COR-L47 (cell line): ENCODE data around the gene CHST12.
"Not testable (repeated sequence)": the region's sequence is repeated elsewhere in the genome, so short reads cannot be mapped to it uniquely, and the experiment has no call there.

ENCODE experiments used
- DNase-seq: peaks from one replicate; lab custom pipeline; 2025; lab: John Stamatoyannopoulos, UW

CHST12 gene

DNA sequence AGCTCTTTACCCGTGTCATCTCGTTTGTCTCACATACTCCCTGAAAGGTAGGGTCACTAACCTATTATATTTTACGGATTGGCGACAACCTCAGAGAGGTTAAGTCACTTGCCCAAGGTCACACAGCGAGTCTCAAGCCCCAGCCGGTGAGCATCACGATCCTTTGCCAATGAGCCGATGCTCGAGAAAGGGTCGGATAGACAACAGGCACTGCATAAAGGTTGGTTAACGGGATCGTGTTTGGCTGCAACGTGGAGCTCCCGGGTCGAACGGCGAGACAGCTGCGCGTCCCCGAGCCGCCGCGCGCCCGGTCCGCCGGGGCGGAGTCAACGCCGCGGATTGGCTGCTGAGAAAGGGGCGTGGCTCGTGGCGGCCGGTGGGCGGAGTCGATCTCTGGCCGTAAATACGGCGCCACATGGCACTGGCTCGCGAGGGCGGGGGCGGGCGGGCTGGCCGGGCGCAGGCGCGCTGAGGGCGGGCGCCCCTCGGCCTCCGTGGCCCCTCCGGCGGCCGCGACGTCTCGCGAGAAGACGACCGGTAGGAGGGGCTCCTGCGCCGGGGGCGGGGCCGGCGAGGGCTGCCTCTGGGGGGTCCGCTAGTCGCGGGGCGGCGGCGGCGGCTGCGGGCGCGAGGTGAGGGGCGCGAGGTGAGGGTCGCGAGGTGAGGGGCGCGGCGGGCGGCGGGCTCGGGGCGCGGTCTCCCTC is at the start of gene CHST12:
CHST12 (plus strand) TSS at position 598 of the 704 bp plus-strand sequence. CDS start 29,029 bp downstream, outside the sequence.
- peak; percentile 92 for DNase-seq

DNA sequence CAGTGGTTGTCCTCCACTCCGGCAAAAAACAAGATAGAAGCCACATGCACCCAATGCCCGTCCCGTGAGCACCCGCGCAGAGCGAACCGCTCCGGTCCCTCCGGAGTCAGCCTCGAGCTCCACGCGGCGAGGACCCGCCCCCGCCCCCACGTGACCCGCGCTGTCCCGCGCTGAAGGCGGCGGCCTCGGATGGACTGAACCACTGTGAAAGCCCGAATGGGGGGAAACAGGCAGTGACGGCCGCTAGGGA is 49.5 kb upstream of the CHST12 start:
- DNase-seq = peak; percentile 84

DNA sequence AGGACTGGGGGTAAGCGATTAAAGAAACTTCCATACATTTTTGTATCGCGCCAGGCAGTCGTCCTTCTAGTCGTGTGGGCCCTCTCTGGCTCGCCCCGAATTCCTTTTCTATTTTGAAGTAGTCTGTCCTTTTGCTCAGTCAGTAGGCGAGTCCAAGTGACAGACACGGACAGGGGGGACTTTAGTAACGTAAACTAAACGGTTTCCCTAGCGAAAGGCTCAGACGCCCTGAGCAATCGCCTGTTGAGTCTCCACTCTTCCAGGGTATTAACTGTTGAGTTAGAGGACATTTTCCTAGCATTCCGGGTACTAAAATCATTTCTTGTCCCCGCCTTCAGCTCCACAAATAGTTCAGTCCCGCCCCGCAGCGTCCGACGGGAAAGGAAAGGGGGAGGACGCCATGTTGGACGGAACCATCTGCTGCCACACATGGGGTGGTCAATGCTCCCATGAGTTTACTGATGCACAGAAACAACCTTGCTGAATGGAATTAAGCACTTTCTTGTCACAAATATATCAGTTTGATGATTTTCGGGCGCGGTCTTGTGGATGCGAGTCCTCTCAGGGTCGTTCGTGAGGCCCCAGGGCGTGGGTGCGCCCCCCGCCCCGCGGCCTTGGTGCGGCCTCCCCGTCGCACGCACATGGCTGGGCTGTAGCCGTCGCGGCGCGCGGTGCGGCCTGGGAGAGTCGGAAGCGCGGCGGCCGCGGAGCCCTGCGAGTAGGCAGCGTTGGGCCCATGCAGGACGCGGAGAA is 49.0 kb upstream of the CHST12 start, which contains the start of gene EIF3B:
EIF3B (plus strand) TSS at position 642 of the 753 bp plus-strand sequence; CDS start at position 737, 95 bp downstream.
- peak; percentile 89 for DNase-seq

DNA sequence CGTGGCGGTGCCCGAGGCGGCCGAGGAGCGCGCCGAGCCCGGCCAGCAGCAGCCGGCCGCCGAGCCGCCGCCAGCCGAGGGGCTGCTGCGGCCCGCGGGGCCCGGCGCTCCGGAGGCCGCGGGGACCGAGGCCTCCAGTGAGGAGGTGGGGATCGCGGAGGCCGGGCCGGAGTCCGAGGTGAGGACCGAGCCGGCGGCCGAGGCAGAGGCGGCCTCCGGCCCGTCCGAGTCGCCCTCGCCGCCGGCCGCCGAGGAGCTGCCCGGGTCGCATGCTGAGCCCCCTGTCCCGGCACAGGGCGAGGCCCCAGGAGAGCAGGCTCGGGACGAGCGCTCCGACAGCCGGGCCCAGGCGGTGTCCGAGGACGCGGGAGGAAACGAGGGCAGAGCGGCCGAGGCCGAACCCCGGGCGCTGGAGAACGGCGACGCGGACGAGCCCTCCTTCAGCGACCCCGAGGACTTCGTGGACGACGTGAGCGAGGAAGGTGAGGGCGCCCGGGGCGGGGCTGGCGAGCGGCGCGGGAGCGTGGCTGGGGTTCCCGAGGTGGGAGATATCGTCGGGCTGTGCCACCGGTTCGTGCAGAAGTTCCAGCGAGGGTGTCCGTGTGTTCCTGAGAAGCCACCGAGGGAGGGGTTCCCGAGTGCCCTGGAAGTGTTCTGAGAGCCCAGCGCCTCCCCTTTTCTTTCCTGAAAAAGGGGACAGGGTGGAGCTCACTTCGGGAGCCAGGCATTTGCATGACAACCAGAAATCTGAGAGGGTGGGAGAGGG is 48.3 kb upstream of the CHST12 start:
- DNase-seq = no peak

DNA sequence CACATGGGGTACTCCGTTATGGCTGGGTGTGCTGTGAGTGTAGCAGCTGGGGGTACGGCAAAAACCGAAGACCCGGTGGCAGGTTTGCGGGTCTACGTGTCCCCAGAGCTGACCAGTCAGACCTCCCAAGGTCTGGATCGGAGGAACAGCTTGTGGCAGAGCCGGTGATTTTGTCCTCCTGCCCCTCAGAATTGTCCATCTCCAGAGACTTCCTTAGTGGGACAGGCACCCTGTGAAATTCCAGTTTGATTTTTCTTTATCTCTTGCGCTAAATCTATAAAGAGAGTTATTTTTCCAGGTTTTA is 47.8 kb upstream of the CHST12 start:
- DNase-seq = no peak

DNA sequence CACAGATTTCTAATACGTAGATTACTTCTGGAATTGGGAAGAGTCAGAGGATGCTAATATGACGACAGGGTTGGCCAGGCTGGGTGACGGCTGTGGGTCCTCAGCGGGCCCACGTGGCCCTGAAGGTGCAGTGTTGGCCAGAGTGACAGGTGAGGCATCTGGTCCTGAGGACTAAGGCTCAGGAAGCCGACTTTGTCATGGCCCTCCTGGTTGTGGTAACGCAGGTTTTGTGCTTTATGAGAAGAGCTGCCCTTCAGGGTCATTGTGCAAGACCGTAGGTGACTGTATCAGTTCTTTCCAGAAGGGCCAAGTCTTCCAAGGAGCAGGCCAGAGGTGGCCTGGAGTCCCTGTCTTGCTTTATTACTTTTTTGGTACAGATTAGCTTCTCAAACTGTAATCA is 46.2 kb upstream of the CHST12 start:
- DNase-seq = no peak

DNA sequence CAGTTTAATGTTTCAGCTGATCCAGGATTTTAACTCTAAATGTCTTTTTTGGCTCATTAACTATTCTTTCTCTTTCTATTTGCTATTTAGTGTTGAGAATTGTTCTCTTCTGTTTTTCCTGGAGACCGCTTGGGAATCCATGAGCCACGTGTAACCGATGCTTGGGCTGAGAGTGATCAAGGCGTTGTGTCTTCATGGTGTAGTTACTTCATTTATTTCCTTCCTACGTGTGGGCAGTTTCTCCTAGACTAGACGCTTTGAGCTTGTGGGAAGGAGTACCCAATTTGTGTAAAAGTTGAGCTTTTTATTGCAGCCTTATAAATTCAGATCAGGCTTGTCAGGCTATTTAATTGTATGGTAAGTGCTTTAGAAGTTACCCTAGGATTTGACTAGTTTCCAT is 45.8 kb upstream of the CHST12 start:
- no peak for DNase-seq

DNA sequence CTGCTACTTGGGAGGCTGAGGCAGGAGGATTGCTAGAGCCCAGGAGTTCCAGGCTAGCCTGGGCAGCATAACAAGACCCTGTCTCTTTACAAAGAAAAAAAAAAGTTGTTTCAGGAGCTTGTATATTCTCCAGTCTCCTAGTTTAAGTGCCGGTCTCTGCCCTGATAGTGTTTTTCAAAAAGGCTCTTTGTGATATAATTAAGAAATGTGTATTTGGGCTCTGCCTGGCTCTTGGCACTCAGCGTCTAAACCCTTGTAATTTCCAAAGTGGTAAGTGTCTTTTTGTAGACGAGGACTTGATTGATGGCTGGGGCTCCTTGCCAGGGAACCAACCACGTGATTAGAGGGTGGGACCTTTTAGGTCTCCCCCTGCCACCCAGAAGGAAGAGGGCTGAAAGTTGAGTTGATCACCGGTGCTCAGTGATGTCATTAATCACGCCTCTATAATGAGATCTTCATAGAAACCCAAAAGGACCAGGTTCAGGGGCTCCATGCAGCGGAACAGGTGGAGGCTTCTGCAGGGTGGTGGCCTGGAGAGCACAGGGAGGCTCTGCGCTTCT is 44.4 kb upstream of the CHST12 start:
- DNase-seq = no peak

DNA sequence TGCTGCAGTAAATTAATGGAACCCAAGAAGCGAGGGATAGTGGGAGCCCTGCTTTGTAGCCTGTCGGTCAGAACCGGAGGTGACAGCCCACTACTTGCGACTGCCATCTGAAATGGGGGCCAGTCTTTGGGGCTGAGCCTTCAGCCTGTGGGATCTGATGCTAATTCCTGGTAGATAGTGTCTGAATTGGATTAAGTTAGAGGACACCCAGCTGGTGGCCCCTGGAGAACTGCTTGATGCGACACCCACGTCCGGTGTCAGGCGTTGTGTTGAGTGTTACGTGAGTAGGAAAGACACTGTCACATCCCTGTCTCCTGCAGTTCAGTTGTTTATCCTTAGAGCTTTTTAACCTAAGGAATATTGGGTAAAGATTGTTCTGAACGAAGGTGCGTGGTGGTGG is 43.8 kb upstream of the CHST12 start:
- no peak for DNase-seq

DNA sequence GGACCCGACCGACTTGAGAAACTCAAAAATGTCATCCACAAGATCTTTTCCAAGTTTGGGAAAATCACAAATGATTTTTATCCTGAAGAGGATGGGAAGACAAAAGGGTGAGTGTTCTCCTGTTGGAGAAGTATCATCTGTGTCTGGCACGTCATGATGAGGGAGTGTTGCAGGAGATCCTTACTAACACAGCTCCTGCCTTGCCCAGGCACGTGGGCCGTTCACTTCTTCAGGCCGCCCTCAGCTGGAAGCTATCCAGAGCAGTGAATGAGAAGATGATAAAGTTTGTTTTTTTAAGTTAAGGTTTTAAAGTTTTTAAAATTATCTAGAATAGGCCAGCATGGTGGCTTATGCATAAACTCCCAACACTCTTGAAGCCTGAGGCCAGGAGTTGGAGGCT is 42.6 kb upstream of the CHST12 start:
- DNase-seq = no peak

DNA sequence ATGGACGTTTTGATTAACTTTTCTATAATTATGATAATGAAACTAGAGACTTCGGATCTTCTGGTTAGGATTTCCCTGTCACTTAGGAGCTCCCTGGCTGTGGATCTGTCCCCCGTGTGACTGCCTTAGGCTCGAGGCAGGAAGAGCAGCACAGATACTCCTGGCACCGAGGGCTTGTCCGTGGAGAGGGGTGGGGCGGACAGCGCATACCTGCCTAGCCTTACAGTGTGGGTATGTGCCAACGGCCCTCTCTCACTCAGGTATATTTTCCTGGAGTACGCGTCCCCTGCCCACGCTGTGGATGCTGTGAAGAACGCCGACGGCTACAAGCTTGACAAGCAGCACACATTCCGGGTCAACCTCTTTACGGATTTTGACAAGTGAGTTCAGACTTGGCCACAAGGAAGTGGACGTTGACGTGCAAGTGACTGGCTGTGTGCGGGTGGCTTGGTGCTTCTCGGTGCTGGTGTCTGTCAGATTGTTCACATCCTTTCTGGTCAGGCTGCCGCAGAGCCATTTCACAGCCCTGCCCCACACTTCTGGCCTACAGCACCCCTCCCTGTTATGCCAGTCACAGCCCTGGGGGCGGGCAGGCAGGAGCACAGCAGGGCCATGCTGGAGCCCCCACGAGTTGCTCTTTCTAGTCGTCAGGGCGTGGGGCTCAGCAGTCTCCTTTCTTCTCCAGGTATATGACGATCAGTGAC is 40.9 kb upstream of the CHST12 start:
- no peak for DNase-seq

DNA sequence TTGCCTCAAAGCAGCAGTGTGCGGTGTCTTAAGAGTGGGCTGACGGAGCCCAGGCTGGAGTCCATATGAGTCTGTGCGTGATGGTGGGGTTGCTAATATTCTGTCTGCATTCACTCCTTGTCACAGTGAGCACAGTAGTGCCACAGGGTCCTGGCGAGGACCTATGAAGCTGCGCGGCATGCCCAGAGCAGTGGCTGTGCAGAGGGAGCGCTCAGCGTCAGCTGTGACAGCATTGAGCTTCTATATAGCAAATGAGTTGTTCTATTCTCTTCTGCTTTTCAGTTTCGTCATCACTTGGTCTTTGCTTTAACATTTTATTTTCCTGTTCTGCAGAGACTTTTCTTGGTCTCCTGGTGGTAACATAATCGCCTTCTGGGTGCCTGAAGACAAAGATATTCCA is 34.3 kb upstream of the CHST12 start:
- no peak for DNase-seq

DNA sequence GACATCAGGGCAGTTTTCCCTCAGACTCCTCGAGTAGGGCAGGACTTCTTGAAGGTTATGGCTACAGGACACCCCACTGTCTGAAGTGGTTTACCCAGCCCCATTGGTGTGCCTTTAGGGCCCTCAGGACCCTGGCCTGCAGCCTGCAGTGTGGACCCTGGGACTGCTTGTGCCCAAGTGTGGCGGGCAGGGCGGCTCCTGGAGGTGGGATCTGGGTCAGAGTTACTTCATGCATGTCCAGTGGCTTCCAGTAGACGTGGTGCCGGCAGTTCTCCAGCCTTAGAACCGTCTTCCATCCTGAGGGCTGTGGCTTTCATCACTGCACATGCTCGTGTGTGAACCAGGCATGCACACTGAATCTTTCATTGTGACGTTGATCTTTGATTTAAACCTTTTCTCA is 32.1 kb upstream of the CHST12 start:
- DNase-seq = no peak

DNA sequence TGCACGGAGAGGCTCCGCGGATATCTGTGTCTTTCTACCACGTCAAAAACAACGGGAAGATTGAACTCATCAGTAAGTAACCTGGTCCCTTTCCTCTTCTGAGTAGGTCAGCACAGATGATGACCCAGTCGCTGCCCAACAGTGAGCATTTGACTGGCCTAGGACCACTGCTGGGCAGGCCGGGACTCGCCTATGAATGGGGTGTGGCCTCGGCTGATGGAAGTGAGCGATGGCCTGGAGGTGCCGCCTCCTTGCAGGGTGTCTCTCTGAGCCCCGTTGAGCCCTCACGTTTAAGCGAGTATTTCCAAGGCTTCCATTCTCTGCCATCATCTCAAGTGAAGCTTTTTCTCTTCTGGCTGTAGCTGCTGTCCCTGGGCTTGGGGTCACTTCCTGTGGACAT is 30.7 kb upstream of the CHST12 start:
- no peak for DNase-seq

DNA sequence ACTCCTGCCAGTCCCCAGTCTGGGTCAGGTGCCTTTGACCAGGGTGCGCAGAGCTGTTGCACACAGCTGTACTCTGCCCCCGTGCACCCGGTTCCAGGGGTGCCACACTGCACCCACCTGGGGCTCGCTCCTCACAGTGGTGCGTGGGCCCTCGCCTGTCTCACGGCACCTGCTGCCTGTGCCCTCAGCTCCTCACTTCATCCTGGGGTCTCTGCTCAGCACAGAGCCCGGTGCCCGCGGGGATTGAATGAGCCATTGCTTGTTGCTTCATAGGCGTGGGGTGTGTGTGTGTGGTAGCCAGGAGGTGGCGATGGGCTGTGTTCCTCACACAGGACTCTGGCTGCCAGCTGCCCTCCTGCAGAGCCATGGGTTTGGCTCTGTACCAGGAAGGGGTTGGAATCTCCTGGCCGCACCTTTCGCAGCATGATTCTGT is 30.3 kb upstream of the CHST12 start:
- no peak for DNase-seq

DNA sequence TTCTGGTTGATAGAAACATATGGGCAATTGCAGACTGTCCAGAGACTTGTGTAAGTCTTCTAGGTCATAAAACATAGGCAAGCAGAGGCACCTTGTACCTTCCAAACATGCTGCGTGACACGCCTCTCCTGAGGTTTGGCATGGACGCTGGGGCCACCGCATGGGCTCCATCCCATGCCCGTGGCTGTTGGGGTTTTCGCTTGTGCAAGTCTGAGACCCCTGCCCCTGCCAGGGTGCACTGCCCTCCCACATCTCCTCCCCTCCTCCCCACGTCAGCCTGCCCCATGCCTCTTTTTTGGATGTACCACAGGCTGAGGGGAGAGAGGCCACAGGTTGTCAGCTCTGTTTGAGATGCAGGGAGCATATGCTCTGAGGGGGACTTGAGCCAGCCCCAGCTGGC is 29.8 kb upstream of the CHST12 start:
- no peak for DNase-seq

DNA sequence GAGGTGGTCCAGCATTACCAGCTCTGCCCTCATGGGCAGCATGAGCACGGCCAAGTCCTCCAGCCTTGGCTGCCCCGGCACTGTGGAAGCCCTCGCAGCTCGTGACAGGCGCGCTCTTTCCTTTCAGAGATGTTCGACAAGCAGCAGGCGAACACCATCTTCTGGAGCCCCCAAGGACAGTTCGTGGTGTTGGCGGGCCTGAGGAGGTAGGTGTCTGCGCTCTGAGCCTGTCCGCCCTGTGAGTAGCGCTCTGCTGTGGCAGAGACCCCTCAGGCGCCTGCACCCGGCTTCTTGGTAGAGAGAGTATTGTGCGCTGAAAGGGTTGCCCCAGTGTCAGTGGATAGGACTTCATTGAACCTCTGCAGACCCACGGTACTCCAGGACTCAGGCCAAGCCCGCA is 29.0 kb upstream of the CHST12 start:
- DNase-seq = no peak

DNA sequence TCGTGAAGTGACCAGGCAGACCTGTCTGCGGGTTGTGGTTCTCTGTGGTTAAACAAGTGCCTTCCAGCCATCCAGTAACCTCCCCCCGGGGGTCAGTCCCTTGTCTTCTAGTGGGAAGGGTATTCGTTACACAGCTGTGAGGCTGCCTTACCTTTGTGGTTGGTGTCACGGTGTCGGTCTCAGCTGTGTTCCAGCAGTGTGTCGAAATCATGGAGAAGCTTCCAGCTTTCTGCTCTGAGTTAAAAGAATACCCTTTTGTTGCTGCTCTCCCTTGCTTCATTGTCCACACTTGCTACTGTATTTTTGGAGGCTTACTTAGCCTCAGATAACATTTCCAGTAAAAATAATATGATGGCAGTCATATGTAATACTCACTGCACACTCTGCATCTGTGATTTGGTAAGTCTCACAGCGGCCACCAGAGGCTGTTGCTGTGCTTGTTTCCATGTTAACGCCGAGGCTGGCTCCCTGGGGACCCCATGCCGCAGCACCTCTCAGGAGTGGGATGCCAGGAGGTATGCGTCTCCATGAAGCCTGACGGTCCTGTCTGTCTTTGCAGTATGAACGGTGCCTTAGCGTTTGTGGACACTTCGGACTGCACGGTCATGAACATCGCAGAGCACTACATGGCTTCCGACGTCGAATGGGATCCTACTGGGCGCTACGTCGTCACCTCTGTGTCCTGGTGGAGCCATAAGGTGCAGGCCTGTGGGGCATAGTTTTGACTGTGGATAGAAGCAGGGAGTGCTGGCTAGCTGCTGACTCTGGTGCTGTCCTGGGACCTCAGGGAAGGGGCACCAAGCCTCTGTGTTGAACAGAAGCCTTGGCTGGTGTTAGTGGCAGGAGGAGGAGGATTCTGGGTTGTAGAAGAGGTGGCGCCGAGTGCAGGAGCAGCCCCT is 28.3 kb upstream of the CHST12 start:
- DNase-seq = no peak

DNA sequence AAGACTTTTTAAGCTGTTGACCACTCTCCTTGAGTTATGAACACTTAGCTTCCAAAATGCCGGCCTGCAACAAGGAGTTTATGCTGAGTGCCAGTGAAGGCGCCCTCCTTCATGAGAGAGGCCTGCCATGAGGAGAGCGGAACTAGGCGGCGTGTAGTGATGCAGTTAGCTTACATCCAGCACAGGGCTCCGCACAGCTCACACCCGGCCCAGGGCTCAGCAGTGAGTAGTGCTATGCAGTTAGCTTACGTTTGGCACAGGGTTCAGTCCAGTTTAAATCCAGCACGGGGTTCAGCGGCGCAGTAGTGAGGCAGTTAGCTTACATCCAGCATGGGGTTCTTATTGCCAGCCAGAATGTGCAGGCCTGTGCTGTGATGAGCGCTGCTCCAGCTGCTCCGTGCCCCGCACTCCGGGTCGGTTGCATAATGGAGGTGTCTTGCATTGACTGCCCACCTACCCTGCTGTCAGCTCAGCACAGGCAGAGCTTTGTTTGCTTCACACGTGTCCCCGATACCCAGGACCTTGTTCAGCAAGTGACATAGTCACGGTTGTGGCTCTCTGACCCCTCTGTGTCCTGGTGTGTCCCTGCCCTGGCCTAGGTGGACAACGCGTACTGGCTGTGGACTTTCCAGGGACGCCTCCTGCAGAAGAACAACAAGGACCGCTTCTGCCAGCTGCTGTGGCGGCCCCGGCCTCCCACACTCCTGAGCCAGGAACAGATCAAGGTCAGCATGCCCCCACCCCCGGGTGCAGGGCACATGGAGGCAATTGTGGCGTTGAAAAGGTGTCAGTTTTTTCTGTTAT is 26.9 kb upstream of the CHST12 start:
- DNase-seq = no peak

DNA sequence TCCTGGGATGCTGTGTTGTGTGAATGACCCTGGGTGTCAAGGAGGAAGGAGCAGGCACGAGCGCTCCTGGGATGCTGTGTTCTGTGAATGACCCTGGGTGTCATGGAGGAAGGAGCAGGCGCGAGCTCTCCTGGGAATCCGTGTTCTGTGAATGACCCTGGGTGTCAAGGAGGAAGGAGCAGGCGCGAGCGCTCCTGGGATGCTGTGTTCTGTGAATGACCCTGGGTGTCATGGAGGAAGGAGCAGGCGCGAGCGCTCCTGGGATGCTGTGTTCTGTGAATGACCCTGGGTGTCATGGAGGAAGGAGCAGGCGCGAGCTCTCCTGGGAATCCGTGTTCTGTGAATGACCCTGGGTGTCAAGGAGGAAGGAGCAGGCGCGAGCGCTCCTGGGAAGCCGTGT is 25.9 kb upstream of the CHST12 start:
- not testable (repeated sequence) for DNase-seq
